Epidermal melanocyte (primary cell): Measurements from ENCODE around the gene MPC2.
"Not testable (repeated sequence)": the region's sequence is repeated elsewhere in the genome, so short reads cannot be mapped to it uniquely, and the experiment has no call there.

Experiments used
- DNase-seq: peaks from one replicate; pipeline ENCODE4 v3.0.0; 2011; ENCODE audit warnings: low spot score; ENCODE audit not compliant: insufficient read length

MPC2 gene

GRCh38 chr1:167905182-167905581 lies 31.7 kb downstream of the MPC2 start:
- DNase-seq, result no peak

GRCh38 chr1:167904652-167905130 lies 32.2 kb downstream of the MPC2 start:
- DNase-seq, result no peak

- no peak for DNase-seq
Observed at GRCh38 chr1:167900907-167901306, 36.0 kb downstream of the MPC2 start.

- DNase-seq, result no peak
Observed at GRCh38 chr1:167899253-167899681, 37.6 kb downstream of the MPC2 start.

GRCh38 chr1:167898578-167899222 lies 38.2 kb downstream of the MPC2 start:
- no peak for DNase-seq

GRCh38 chr1:167893798-167894197 lies 43.1 kb downstream of the MPC2 start:
- no peak for DNase-seq

- DNase-seq, result no peak
Observed at GRCh38 chr1:167890400-167890799, 46.5 kb downstream of the MPC2 start.

- not testable (repeated sequence) for DNase-seq
Observed at GRCh38 chr1:167887187-167887586, 49.7 kb downstream of the MPC2 start.

- DNase-seq, result no peak
Observed at GRCh38 chr1:167882376-167882775, 54.5 kb downstream of the MPC2 start.

- no peak for DNase-seq
Observed at GRCh38 chr1:167881786-167882185, 55.1 kb downstream of the MPC2 start.

- no peak for DNase-seq
Observed at GRCh38 chr1:167881069-167881468, 55.8 kb downstream of the MPC2 start.

- DNase-seq, result no peak
Observed at GRCh38 chr1:167880580-167881021, 56.3 kb downstream of the MPC2 start.

- DNase-seq, result no peak
Observed at GRCh38 chr1:167879508-167879907, 57.4 kb downstream of the MPC2 start.

- no peak for DNase-seq
Observed at GRCh38 chr1:167878372-167879160, 58.3 kb downstream of the MPC2 start.

GRCh38 chr1:167876597-167877175 lies 60.2 kb downstream of the MPC2 start:
- no peak for DNase-seq

- DNase-seq, result no peak
Observed at GRCh38 chr1:167871331-167871730, 65.5 kb downstream of the MPC2 start.

GRCh38 chr1:167869157-167870001 lies 67.5 kb downstream of the MPC2 start:
- not testable (repeated sequence) for DNase-seq

GRCh38 chr1:167866739-167867414 lies 70.0 kb downstream of the MPC2 start:
- not testable (repeated sequence) for DNase-seq
